GM21515 (cell line): ENCODE measurements around the gene DBNL.
"Not testable (repeated sequence)": the region's sequence is repeated elsewhere in the genome, so short reads cannot be mapped to it uniquely, and the experiment has no call there.

Experiments
- ATAC-seq: cut with Tn5 transposase; IDR thresholded peaks from one replicate; pipeline ENCODE4 v1.9.1; 2021; ENCODE audit not compliant: unreplicated experiment

The DBNL gene

DNA sequence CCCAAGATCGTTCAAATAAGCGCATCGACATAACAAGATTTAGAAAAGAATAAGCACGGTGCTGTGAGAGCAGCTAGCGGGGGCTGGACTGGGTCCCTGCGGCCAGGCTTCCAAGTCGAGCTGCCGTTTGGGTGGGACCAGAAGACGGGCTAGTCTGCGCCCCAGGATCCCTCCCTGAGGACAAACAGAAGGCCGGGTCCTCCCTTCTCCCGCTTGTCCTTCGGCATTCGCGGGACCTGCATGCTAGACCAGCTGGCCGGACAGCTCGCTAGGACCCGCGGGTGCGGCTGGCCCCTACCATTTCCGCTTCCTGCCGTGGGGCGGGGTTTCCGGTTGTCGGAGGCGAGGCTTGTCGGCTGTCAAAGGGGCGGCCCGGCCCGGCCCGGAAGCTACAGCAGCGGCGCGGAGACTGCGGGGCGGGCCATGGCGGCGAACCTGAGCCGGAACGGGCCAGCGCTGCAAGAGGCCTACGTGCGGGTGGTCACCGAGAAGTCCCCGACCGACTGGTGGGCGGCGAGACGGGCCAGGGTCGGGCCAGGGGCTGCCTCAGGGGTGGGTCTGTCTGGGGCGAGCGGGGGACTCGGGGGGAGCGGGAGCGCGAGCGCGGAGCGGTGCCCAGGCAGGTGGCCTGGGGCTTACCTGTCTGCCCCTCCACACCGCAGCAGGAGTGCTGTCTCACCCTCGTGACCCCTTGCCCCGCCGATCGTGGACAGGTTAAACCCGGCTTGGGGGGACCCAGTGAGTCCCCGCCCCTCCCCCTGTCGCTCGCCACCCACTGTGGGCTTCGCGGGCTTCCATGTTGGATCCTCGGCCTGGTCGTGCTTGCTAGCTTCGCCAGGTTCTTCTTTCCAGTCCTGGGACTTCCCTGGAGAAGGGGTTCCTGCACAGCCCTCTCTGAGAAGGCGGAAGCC is at the start of gene DBNL:
DBNL (plus strand) TSS at position 388 of the 911 bp plus-strand sequence; CDS start at position 424, 36 bp downstream.
- ATAC-seq: peak; percentile 69

DNA sequence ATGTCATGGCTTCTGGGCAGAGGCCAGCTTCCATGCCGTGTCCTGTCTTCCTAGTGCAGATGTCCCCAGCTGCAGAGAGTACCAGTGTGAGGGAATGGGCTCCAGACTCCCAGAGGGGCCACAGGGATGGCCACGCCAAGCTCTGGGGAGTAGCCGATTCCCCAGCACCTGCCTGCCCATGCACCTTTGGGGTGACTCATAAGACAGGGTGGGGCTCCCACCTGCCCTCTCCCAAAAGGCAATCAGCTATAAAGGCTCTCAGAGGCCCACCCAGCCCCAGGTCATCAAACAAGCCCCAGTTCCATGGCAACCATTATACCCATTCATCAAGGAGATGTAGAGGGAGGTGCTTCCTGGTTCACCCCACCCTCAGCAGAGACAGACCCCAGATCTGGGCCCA is 47.0 kb upstream of the DBNL start, which contains the start of gene SPDYE1:
SPDYE1 (plus strand) TSS at position 366 of the 400 bp plus-strand sequence. CDS start 2,053 bp downstream, outside the sequence.
- ATAC-seq: not testable (repeated sequence)

DNA sequence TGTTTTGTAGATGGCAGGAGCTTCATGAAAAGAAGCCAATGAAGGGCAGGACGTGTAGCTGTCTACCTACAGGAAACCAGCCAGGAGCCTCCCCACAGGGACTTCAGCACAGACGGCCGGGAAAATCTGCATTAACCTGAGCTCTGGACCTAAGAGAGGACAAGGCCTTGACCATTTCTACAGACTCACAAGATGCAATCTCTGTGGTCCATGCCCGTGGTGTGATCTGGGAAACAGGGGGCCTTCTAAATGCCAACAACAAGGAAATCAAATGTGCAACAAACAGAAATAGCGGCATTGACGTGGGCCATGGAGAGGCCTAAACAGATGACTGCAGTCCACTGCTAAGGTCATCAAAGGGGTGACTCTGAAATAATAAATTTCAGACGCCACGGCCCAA is 32.4 kb upstream of the DBNL start:
- not testable (repeated sequence) for ATAC-seq

DNA sequence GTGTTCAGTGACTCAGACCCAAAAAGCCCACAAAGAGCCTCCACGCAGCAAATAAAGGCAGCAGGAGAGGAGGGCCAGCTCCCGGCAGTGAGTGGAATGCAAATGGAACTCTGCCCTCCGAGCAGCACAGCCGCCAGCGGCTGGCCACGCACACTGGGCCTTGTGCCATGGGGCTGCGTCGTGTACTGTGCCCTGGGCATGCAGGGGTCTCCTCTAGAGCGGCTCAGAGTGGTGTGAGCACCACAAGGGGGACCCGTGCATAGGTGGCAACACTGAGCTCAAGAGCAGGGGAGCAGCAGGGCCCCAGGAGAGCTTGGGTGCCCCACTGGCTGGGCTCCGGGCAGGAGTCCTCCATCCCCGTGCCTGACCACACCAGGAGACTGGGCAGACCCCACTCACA is 29.4 kb upstream of the DBNL start:
- ATAC-seq: not testable (repeated sequence)

DNA sequence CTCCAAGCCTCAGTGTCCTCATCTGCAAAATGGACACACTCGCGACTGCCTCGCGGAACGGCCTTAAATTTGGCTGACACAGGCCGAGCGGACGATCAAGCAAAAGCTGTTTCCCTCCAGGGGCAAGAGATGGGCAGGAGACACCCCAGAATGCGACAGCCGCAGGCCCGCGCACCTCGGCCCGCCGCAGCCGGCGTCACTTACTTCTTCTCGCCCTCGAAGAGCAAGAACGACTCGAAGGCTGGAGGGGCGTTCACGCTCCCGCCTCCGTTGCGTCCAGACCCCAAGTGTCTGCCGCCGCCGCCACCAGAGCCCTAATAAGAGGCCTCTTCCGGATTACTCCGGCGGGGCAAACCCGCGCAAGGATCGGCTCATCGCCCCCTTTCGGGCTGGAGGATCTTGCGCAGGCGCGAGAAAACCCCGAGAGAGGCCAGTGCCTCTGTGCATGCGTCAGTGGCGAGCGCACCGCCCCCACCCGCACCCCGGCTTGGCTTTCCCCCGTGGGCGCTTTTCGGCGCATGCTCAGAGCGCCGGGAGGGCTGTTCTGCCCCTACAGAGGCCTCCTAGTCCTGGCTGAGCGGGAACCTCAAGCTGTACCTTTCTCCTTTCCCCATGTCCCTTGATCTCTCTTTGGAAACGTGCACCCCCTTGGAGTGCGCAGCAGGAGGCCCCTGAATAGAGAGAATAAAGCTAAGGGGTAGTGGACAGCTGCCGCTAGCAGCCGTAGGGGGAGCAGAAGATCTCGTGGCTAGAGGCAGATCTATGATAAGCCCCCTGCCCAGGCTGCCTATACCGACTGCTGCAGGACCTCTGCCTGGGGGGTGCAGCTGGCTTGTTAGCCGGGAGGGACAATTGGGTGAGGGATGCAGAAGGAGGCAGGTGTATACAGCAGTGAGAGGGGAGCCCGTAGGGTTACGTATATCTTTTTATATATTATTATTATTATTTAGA is 25.4 kb upstream of the DBNL start:
- ATAC-seq: peak; percentile 90

DNA sequence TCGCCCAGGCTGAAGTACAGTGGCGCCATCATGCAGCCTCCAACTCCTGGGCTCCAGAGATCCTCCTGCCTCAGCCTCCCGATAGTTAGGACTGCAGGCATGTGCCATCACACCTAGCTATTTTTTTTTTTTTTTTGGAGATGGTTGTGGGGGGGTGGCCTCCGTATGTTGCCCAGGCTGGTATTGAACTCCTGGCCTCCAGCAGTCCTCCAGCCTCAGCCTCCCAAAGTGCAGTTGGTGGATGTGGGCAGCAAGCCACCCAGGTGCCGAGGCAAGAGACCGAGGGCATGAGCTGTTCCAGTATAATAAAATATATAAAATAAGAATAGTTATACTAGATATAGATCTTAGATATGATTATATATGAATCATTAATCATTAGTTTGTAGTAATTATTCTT is 24.7 kb upstream of the DBNL start:
- ATAC-seq: not testable (repeated sequence)

DNA sequence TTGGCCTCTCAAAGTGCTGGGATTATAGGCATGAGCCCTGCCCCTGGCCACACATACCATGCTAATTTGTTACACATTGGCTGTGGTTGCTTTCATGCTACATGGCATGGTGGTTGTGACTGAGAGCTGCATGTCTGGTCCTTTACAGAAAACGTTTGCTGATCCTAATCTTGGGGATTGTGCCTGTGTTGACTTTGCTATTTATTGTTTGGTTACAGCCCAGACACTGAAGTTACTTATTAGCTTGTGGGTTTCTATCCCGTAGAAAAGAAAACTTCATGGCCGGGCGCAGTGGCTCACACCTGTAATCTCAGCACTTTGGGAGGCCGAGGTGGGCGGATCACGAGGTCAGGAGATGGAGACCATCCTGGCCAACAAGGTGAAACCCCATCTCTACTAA is 22.4 kb upstream of the DBNL start:
- ATAC-seq: not testable (repeated sequence)

DNA sequence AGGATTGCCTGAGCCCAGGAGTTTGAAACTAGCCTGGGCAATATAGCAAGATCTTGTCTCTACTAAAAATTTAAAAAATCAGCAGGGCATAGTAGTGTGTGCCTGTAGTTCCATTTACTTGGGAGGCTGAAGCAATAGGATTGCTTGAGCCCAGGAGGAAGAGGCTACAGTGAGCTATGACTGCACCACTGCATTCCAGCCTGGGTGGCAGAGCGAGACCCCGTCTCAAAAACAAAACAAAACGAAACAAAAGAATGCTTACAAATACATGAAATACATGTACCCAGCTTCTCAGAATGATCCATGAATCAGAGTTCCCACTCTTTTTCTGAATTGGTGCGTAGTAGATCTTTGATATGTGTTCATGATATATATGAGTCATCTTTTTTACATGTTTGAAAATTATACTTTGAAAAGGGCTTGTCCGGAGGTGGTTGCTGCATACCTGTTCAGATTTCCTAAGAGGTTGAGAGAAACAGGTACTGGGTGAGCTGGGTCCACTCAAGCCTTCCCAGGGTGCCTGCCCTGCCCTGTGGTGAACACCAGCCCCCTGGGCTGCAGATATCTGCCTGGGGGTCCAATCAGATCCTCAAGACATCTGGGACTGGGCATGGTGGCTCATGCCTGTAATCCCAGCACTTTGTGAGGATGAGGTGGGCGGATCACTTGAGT is 21.6 kb upstream of the DBNL start:
- not testable (repeated sequence) for ATAC-seq

DNA sequence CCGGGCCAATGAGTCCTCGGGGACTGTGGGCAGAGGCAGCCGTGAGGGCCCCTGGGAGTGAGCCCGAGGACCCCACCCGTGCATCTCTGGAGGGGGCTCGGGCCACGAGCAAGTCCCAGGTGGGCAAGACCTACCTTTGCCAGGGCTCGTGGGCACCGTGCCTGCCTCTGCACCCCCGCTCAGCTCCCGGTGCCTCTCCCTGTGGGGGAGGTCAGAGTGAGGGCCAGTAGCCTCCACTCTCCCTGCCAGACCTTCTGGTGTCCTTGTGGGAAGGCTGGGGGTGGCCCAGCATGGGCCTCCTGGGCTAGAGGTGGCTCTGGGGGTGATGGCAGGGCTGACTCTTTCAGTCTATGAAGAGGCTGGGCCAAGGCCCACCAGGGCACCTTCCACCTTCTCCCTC is 15.1 kb upstream of the DBNL start:
- ATAC-seq: not testable (repeated sequence)

DNA sequence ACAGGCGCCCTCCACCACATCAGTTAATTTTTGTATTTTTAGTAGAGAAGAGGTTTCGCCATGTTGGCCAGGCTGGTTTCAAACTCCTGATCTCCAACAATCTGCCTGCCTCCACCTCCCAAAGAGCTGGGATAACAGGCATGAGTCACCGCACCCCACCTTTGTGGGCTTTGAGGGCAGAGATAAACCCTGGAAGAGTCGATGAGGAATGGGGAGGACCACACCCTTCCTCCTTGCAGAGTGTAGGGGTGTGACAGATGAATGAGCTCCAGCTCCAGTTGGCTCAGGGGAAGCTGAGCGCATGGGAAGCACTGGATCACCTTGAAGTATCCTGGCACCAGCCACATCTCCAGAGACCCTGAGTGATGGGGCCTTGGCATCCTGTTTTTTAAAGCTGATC is 14.5 kb upstream of the DBNL start:
- not testable (repeated sequence) for ATAC-seq

DNA sequence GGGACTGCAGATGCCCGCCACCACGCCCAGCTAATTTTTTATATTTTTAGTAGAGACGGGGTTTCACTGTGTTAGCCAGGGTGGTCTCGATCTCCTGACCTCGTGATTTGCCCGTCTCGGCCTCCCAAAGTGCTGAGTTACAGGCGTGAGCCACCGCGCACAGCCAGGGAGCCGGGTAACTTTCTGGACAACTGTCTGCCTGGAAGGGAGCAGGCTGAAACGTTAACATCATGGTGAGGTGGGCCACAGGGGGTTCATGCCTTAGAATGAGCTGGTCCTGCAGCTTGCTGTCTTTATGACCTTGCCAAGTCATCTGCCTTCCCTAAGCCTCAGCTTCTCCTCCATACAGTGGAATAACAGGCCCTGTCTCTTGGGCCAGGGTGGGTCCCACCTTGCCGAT is 13.2 kb upstream of the DBNL start:
- not testable (repeated sequence) for ATAC-seq

DNA sequence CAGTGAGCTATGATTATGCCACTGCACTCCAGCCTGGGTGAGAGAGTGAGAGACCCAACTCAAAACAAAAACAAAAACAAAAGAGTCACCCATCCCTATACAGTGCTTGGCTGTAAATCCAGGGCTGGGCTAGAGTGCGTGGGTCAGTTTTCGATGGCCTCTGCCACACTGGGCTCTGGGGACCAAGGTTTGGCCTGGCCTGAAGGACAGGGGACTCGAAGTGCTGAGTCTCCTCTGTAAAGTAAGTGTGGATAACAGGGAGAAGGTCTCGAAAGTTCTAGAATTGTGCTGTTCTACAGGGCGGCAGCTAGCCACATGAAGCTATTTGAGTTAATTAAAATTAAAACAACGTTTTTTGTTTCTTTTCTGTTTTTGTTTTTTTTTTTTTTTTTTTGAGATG is 12.5 kb upstream of the DBNL start:
- not testable (repeated sequence) for ATAC-seq

DNA sequence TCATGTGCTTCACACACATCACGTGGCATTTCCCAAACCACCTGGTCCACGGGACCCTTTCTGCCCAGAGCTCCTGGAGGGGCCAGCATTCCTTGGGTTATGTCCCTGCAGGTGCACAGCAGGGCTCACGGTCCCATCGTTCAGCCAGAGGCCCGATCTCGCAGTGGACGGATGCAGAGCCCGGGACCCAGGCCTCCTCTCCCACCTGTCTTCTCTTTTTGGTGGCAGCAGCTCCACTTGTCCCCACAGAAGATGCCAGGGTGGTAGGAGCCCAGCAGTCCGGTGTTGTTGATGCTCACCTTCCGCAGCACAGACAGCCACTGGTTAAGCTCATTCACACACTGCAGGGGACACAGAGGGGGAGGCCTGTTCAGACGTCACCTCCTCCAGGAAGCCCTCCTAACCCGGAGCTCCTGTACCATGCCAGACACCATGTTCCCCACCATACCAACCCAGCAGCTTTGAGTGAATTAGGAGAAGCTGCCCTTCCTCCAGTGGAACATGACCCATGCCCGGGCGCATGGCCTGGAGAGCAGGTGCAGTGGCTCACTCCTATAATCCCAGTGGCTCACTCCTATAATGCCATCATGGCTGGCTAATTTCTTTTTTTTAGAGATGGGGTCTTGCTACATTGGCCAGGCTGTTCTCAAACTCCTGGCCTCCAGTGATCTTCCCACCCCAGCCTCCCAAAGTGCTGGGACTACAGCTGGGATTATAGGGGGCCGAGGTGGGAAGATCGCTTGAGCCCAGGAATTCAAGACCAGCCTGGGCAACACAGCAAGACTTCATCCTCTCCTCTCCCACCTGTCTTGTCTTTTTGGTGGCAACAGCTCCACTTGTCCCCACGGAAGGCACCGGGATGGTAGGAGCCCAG is 10.3 kb upstream of the DBNL start:
- ATAC-seq: not testable (repeated sequence)

DNA sequence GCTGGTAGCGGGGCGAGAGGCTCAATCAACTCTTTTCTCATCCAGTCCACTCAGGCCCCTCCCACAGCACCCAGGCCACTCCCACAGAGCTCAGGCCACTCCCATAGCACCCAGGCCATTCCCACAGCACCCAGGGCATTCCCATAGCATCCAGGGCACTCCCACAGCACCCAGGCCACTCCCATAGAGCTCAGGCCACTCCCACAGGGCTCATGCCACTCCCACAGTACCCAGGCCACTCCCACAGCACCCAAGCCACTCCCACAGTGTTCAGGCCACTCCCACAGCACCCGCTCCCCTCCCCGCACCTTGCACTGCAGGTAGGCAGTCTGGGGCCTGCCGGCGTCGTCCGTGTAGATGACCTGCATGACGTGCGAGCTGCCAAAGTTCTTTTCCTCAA is 8.1 kb upstream of the DBNL start:
- not testable (repeated sequence) for ATAC-seq

DNA sequence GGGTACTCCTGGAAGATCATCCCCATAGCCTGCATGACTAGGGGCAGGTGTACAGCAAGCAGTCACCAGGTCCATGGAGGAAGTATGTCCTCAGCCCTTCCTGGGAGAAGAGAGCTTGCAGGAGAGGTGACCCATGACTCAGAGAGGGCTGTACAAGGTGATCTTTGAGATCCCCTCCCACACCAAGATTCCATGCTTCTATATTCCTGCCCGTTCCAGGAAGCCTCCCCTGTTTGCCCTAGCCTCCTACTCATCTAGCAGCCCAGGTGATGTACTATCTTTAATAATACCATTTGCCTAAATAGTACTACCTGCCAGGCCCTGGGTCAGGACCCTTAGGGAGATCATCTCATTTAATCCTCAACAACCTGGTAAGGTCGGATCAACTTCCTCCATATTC is 6.6 kb upstream of the DBNL start:
- not testable (repeated sequence) for ATAC-seq

DNA sequence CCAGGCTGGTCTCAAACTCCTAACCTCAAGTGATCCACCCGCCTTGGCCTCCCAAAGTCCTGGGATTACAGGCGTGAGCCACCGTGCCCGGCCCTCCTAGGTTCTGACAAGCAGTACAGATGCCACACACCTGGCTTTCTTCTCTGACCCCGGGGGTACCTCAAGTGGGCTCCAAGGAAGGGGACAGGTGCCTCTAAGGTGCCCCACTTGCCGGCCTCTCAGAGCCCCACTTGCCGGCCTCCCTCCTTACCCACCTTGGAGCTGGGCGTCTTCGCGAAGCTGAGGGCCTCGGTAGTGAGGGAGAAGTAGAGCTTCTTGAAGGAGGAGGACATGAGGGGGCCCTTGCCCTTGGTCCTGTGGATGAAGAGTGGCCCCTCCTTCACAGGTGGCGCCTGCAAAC is 5.9 kb upstream of the DBNL start:
- not testable (repeated sequence) for ATAC-seq

DNA sequence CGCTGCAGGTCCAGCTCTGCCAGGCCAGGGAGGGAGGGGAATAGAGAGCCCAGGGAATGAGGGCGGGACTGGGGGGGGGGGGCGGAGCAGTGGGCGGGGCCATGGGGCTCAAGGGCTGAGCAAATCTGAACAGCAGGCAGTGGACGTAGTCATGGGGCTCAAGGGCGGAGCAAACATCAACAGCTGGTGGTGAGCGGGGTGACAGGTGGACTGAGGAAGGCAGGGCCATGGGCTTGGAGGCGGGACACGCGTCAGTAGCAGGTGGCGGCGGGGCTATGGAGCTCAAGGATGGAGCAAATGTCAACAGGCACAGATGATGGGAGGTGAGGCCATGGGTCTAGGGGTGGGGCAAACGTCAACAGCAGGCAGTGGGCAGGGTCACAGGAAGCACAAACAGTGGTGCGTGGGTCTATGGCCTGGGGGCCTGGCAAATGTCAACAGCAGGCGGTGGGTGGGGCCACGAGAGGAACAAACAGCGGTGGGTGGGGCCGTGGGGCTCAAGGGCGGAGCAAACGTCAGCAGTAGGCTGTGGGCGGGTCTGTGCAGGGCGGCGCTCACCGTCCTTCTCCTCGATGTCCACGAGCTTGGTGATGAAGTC is 5.4 kb upstream of the DBNL start:
- ATAC-seq: peak; percentile 66

DNA sequence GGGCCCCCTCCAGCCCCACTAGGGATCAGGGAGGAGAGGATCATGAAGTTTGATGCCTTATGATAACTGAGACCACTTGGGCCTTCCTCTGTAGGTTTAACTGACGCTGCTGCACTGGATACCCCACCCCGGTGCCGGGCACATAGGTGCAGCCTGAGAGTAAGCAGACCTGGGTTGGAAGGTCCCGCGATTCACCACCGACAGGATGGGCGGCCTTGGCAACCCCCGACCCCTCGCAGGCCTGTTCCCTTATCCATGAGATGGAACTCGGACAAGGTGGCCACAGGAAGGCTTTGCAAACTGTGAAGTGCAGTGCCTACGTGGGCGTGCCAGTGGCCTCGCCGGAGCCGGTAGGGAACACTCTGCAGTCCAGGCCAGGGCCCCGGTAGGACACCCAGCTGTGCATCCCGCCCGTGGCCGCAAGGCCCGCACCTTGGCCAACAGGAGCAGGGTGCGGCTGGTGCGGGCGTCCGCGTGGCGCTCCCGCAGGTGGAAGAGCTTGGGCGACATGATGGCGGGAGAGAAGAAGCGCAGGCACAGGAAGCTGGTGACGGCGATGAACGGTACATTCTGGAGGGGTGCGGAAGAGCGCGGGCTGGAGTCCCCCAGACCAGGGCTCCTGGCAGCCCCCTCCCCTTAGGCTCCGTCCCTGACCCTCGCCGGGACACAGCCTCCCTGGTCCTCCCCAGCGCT is 4.6 kb upstream of the DBNL start:
- ATAC-seq: not testable (repeated sequence)

DNA sequence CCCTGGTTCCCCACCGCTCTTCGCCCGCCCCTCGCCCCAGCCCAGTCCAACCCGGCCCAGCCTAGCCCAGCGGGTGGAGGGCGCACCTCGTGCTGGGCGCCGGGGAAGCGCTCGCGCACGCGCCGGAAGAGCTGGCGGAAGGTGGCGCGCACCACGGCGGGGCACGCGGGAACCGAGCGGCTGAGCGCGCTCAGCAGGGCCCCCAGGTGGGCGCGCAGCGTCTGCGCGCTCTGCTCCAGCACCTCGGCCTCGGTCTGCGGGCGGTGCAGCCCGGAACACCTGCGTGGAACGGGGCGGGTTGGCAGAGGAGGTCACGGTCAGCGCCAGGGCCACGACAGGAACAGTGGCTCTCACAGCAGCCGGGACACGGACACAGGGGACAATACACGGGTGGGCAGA is 4.0 kb upstream of the DBNL start:
- peak; percentile 40 for ATAC-seq
